Spinal cord (tissue), 10 donors: ENCODE results near the gene INSM1. TPM values are rescaled to one million over a fixed set of nuclear protein-coding genes. Genes with fewer than 3 reads are reported as not detected.

Experiments
- DNase-seq, 6 donors: peaks; one replicate each; pipeline versions ENCODE4 v3.0.0 to v3.0.0-alpha.2; 2013 to 2015; ENCODE audit warnings: low spot score in 6 of 6, low read depth in 4 of 6
- H3K27ac ChIP-seq: one replicate; pipeline ENCODE4 v1.5.1; 2013; ENCODE audit warnings: low read depth, low read length, control low read depth
- H3K27me3 ChIP-seq: one replicate; pipeline ENCODE4 v1.6.1; 2013; ENCODE audit warnings: low read length; ENCODE audit not compliant: control insufficient read depth, insufficient read depth
- H3K36me3 ChIP-seq: one replicate; pipeline ENCODE4 v1.6.1; 2013; ENCODE audit warnings: low read length; ENCODE audit not compliant: control insufficient read depth, insufficient read depth
- H3K4me1 ChIP-seq: one replicate; pipeline ENCODE4 v1.6.1; 2013; ENCODE audit warnings: low read length; ENCODE audit not compliant: control insufficient read depth, insufficient read depth
- H3K4me3 ChIP-seq: one replicate; pipeline ENCODE4 v1.5.1; 2013; ENCODE audit warnings: low read depth, low read length, control low read depth
- H3K9me3 ChIP-seq: one replicate; pipeline ENCODE4 v1.6.1; 2013; ENCODE audit warnings: low read length; ENCODE audit not compliant: control insufficient read depth, insufficient read depth
- WGBS: methylation state at CpG from one replicate; pipeline ENCODE4 v1.1.5; 2013; ENCODE audit warnings: missing lambda C conversion rate; ENCODE audit not compliant: insufficient coverage; 5-methylcytosine and 5-hydroxymethylcytosine counted together
- polyA plus RNA-seq, 2 donors: library from polyadenylated mRNA; unstranded; fragments of 120-200 nt; gene quantifications; one replicate each; pipeline ENCODE4 v1.2.1, GENCODE V29; 2013; ENCODE audit not compliant: insufficient read length in 2 of 2
- total RNA-seq, 2 donors: library from RNA; depleted of rRNA in 1 of 2; stranded (reverse); fragments of 120-200 nt in 1 of 2; fragments of >200 nt in 1 of 2; gene quantifications; one replicate each; pipeline versions ENCODE4 v1.2.3 to v1.2.4, GENCODE V29; 2013 to 2014
- donor health status: healthy.

INSM1 gene
- total and polyA plus RNA-seq, 4 donors, result 0.50 to 2.6 (median 1.5) TPM

GRCh38 chr20:20331817-20332216 is 36.1 kb upstream of the INSM1 start:
- H3K27me3 ChIP-seq, result no peaks in the 10 kb centered on the region
- H3K9me3 ChIP-seq, result no peaks in the 10 kb centered on the region
- H3K4me1 ChIP-seq, result no peaks in the 10 kb centered on the region
- no peak overlapping the region for H3K27ac ChIP-seq
- H3K36me3 ChIP-seq, result no peaks in the 10 kb centered on the region
- no CpG with 5 or more reads among the region's 2 CpGs for WGBS
- peak in 1 of 6 donors; percentile 76 for DNase-seq
- no peak overlapping the region for H3K4me3 ChIP-seq

- 95% methylated on average over 5 of the region's 6 CpGs for WGBS
- no peaks in the 10 kb centered on the region for H3K4me1 ChIP-seq
- DNase-seq, result no peak
Observed at GRCh38 chr20:20333866-20334265, 34.0 kb upstream of the INSM1 start.

GRCh38 chr20:20334489-20334888 is 33.4 kb upstream of the INSM1 start:
- Histone ChIP-seq H3K9me3 (no peaks in the 10 kb centered on the region), H3K4me1 (no peaks in the 10 kb centered on the region), H3K27me3 (no peaks in the 10 kb centered on the region), H3K27ac (no peak overlapping the region), H3K4me3 (no peak overlapping the region), H3K36me3 (no peaks in the 10 kb centered on the region)
- peak in 1 of 6 donors; percentile 5 for DNase-seq
- 85% methylated on average over 4 of the region's 5 CpGs for WGBS

More at GRCh38 chr20:20333866-20334265, 34.0 kb upstream of the INSM1 start:
- H3K27ac ChIP-seq, result no peak overlapping the region
- H3K27me3 ChIP-seq, result no peaks in the 10 kb centered on the region
- H3K36me3 ChIP-seq, result no peaks in the 10 kb centered on the region
- H3K9me3 ChIP-seq, result no peaks in the 10 kb centered on the region
- H3K4me3 ChIP-seq, result no peak overlapping the region

DNA sequence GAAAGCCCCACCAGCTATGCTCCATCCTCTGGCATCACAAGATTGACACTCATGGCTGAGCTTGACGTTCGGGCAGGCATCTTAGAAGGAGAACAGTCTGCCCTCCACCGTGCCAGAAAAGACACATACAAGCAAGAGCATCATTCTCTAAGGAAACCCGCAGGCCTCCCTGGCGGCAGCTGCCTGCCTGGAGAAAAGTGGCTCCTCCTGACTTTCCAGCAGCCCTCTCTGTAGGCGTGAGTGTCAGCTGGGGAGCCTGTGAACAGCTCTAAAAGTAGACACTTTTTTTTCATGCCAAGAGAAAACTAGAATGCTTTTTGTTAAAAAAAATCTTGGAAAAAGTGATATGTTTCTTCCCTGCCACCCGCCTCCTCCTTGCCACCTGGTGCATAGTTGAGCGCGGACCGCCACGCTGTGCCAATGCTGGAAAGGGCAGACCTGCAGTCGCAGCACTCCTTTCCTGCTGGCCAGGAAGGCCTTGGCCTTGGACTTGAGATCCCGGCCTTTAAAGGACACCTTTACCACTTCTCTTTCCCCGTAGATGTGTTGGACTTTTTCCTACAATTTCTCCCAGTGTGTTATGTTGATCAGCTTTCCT is 29.7 kb upstream of the INSM1 start:
- no peaks in the 10 kb centered on the region for H3K36me3 ChIP-seq
- H3K4me3 ChIP-seq, result no peak overlapping the region
- 92% methylated on average over 14 of the region's 14 CpGs for WGBS
- DNase-seq, result no peak
- no peak overlapping the region for H3K27ac ChIP-seq
- no peaks in the 10 kb centered on the region for H3K9me3 ChIP-seq
- no peaks in the 10 kb centered on the region for H3K4me1 ChIP-seq
- no peaks in the 10 kb centered on the region for H3K27me3 ChIP-seq

DNA sequence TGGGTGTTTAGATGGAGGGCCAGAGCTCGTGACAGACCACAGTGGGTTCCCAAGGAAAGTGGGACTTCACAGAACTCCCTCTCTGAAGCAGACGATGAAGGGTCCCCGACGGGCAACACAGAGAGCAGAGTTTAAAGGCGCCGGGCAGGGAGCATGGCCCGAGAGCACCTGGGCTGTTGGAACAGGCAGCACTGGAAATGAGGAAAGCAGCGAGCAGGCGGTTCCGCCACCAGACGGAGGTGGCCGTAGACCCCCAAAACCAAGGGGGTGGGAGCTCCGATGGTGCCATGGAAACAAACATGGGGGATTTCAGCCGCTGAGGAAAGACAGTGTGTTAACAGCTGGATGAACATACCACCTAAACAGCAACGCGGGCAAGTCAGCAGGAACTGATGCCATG is 27.5 kb upstream of the INSM1 start:
- WGBS, result 89% methylated on average over 16 of the region's 16 CpGs
- H3K4me3 ChIP-seq, result no peak overlapping the region
- DNase-seq, result no peak
- no peaks in the 10 kb centered on the region for H3K9me3 ChIP-seq
- H3K4me1 ChIP-seq, result no peaks in the 10 kb centered on the region
- H3K27me3 ChIP-seq, result no peaks in the 10 kb centered on the region
- H3K36me3 ChIP-seq, result no peaks in the 10 kb centered on the region
- no peak overlapping the region for H3K27ac ChIP-seq

DNA sequence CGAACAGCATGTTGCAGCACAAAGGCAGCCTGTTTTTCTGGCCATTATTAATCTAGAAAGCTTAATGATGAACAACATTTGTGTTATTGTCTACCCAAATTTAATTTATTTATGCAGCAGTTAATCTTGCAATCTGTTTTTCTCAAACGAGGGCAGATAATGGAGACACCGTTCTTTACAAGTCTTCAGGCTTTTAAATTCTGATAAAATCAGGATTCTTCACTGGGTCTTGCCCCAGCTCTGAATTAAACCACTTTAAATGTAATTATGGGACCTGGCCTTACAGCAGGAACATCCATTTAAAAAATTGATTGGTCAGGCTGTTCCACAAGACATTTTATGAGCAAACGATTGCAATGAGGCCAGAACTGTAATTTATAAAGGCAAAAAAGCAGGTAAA is 26.5 kb upstream of the INSM1 start:
- no peaks in the 10 kb centered on the region for H3K9me3 ChIP-seq
- H3K36me3 ChIP-seq, result no peaks in the 10 kb centered on the region
- no peaks in the 10 kb centered on the region for H3K4me1 ChIP-seq
- H3K4me3 ChIP-seq, result no peak overlapping the region
- DNase-seq, result peak in 1 of 6 donors; percentile 36
- H3K27ac ChIP-seq, result no peak overlapping the region
- no CpG with 5 or more reads among the region's 4 CpGs for WGBS
- H3K27me3 ChIP-seq, result no peaks in the 10 kb centered on the region

- no peak overlapping the region for H3K27ac ChIP-seq
- peak in 2 of 6 donors; percentile 14 to 71 for DNase-seq
- no peaks in the 10 kb centered on the region for H3K9me3 ChIP-seq
- H3K36me3 ChIP-seq, result no peaks in the 10 kb centered on the region
- WGBS, result no CpG with 5 or more reads among the region's 5 CpGs
- no peaks in the 10 kb centered on the region for H3K27me3 ChIP-seq
- no peak overlapping the region for H3K4me3 ChIP-seq
- H3K4me1 ChIP-seq, result no peaks in the 10 kb centered on the region
Observed at GRCh38 chr20:20342066-20342465, 25.8 kb upstream of the INSM1 start.

- 94% methylated on average over 2 of the region's 7 CpGs for WGBS
- Histone ChIP-seq H3K9me3 (no peaks in the 10 kb centered on the region), H3K4me3 (no peak overlapping the region), H3K27ac (no peak overlapping the region), H3K27me3 (no peaks in the 10 kb centered on the region), H3K36me3 (no peaks in the 10 kb centered on the region), H3K4me1 (no peaks in the 10 kb centered on the region)
- no peak for DNase-seq
Observed at GRCh38 chr20:20343932-20344331, 24.0 kb upstream of the INSM1 start.

GRCh38 chr20:20344476-20344875 is 23.4 kb upstream of the INSM1 start:
- no peak overlapping the region for H3K4me3 ChIP-seq

DNA sequence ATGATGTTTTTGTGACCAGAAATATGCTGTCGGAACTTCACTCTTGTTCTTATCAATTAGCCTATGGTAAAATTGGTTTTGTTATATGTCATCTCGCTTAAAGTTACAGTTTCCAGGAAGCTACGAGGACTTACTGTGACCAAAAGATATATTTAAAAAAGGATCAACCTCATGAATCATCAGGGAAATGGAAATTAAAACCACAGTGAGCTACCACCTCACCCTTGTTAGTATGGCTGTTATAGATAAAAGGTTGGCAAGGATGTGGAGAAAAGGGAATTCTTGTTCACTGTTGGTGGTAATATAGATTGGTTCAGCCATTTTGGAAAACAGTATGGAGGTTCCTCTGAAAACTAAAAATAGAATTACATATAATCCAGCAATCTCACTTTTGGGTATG is 14.3 kb upstream of the INSM1 start:
- H3K27me3 ChIP-seq, result no peaks in the 10 kb centered on the region
- no CpG with 5 or more reads among the region's 3 CpGs for WGBS
- H3K4me3 ChIP-seq, result no peak overlapping the region
- peaks cover 3% of the 10 kb centered on the region for H3K9me3 ChIP-seq
- no peaks in the 10 kb centered on the region for H3K36me3 ChIP-seq
- H3K27ac ChIP-seq, result no peak overlapping the region
- no peak for DNase-seq
- H3K4me1 ChIP-seq, result no peaks in the 10 kb centered on the region

More at GRCh38 chr20:20344476-20344875, 23.4 kb upstream of the INSM1 start:
- Histone ChIP-seq H3K27ac (no peak overlapping the region), H3K36me3 (no peaks in the 10 kb centered on the region), H3K27me3 (no peaks in the 10 kb centered on the region), H3K9me3 (peaks cover 2% of the 10 kb centered on the region), H3K4me1 (no peaks in the 10 kb centered on the region)
- WGBS, result no CpG with 5 or more reads among the region's 4 CpGs
- DNase-seq, result no peak
